GM13977 (cell line): ENCODE measurements around the gene CPED1.
"Not testable (repeated sequence)": the region's sequence is repeated elsewhere in the genome, so short reads cannot be mapped to it uniquely, and the experiment has no call there.

Experiments used
- DNase-seq: peaks from one replicate; pipeline ENCODE4 v3.0.0; 2012; ENCODE audit warnings: low spot score
- CTCF ChIP-seq: IDR thresholded peaks from 2 replicates; pipeline ENCODE4 v1.5.1; 2012; ENCODE audit warnings: mild to moderate bottlenecking, control low read depth; ENCODE audit not compliant: insufficient read depth; ENCODE audit errors: extremely low read depth, missing control alignments
- in situ Hi-C: fragments of 300-500 bp; cut with MboI; formaldehyde crosslinking; loops from one replicate; pipeline ENCODE4 v1.12.0; 2022; ENCODE audit warnings: low sequenced_read_pairs, low pct_unique_long_range_greater_than_20kb, mixed read lengths, inconsistent platforms; ENCODE audit not compliant: unreplicated experiment

The CPED1 gene

GRCh38 chr7:121305109-121305508 is 316.6 kb downstream of the CPED1 start:
- TF ChIP-seq CTCF: no peak
- DNase-seq: no peak
- in situ Hi-C loops: no loop called here

GRCh38 chr7:121306565-121306964 is 318.1 kb downstream of the CPED1 start:
- no peak for TF ChIP-seq CTCF
- no peak for DNase-seq
- in situ Hi-C loops: no loop called here

- no peak for DNase-seq
- in situ Hi-C loops: no loop called here
- no peak for TF ChIP-seq CTCF
Observed at GRCh38 chr7:121307021-121307574, 318.6 kb downstream of the CPED1 start.

GRCh38 chr7:121313220-121313792 is 324.8 kb downstream of the CPED1 start:
- DNase-seq: no peak
- in situ Hi-C loops: no loop called here
- no peak for TF ChIP-seq CTCF

GRCh38 chr7:121313793-121314676 is 325.5 kb downstream of the CPED1 start:
- TF ChIP-seq CTCF: peak; percentile 16
- in situ Hi-C loops: no loop called here
- DNase-seq: peak; percentile 13

GRCh38 chr7:121315170-121315569 is 326.7 kb downstream of the CPED1 start:
- in situ Hi-C loops, DNase-seq: not testable (repeated sequence)

GRCh38 chr7:121322460-121322859 is 333.9 kb downstream of the CPED1 start:
- DNase-seq: no peak
- in situ Hi-C loops: no loop called here
- no peak for TF ChIP-seq CTCF
